ENCODE measurements around the gene COX4I1. TPM values are rescaled to one million over a fixed set of nuclear protein-coding genes. Genes with fewer than 3 reads are reported as not detected.

The COX4I1 gene
- total RNA-seq, 1 donor from 2014 or later, result 148 TPM

GRCh38 chr16:85840801-85841200 is 41.3 kb downstream of the COX4I1 start:
- Histone ChIP-seq H3K27me3 (no peaks in the 10 kb centered on the region), H3K27ac (no peak overlapping the region), H3K36me3 (no peaks in the 10 kb centered on the region), H3K4me3 (no peak overlapping the region), H3K4me1 (no peaks in the 10 kb centered on the region), H3K9me3 (no peaks in the 10 kb centered on the region)
- no peak for TF ChIP-seq CTCF (IDR thresholded peaks at IDR 0.05)
- no peak for DNase-seq (ENCODE audit: low spot score in 2 of 2)
- intact Hi-C loops (cut with DNase I), result no loop called here

GRCh38 chr16:85842435-85842834 is 42.9 kb downstream of the COX4I1 start:
- H3K27me3 ChIP-seq, result no peaks in the 10 kb centered on the region
- H3K4me1 ChIP-seq, result no peaks in the 10 kb centered on the region
- no peaks in the 10 kb centered on the region for H3K9me3 ChIP-seq
- no peak for TF ChIP-seq CTCF (IDR thresholded peaks at IDR 0.05)
- no peaks in the 10 kb centered on the region for H3K36me3 ChIP-seq
- intact Hi-C loops (cut with DNase I), result no loop called here
- no peak overlapping the region for H3K4me3 ChIP-seq
- no peak for DNase-seq (ENCODE audit: low spot score in 2 of 2)
- H3K27ac ChIP-seq, result no peak overlapping the region

GRCh38 chr16:85842848-85843247 is 43.4 kb downstream of the COX4I1 start:
- intact Hi-C loops (cut with DNase I), result no loop called here
- Histone ChIP-seq H3K4me3 (no peak overlapping the region), H3K27ac (no peak overlapping the region), H3K4me1 (no peaks in the 10 kb centered on the region), H3K9me3 (no peaks in the 10 kb centered on the region), H3K36me3 (no peaks in the 10 kb centered on the region), H3K27me3 (no peaks in the 10 kb centered on the region)
- no peak for TF ChIP-seq CTCF (IDR thresholded peaks at IDR 0.05)
- no peak for DNase-seq (ENCODE audit: low spot score in 2 of 2)

- no peaks in the 10 kb centered on the region for H3K27me3 ChIP-seq
- H3K36me3 ChIP-seq, result no peaks in the 10 kb centered on the region
Observed at GRCh38 chr16:85843471-85844168, 44.1 kb downstream of the COX4I1 start.

GRCh38 chr16:85844169-85844481 is 44.6 kb downstream of the COX4I1 start:
- TF ChIP-seq CTCF (IDR thresholded peaks at IDR 0.05), result no peak
- H3K27me3 ChIP-seq, result no peaks in the 10 kb centered on the region
- intact Hi-C loops (cut with DNase I), result no loop called here
- no peak overlapping the region for H3K27ac ChIP-seq
- H3K4me3 ChIP-seq, result no peak overlapping the region
- no peaks in the 10 kb centered on the region for H3K9me3 ChIP-seq
- DNase-seq (ENCODE audit: low spot score in 2 of 2), result no peak
- H3K36me3 ChIP-seq, result no peaks in the 10 kb centered on the region
- no peaks in the 10 kb centered on the region for H3K4me1 ChIP-seq

More at GRCh38 chr16:85843471-85844168, 44.1 kb downstream of the COX4I1 start:
- Histone ChIP-seq H3K4me1 (no peaks in the 10 kb centered on the region), H3K4me3 (no peak overlapping the region), H3K9me3 (no peaks in the 10 kb centered on the region), H3K27ac (no peak overlapping the region)
- no peak for TF ChIP-seq CTCF (IDR thresholded peaks at IDR 0.05)
- intact Hi-C loops (cut with DNase I), result no loop called here
- no peak for DNase-seq (ENCODE audit: low spot score in 2 of 2)

- Histone ChIP-seq H3K9me3 (no peaks in the 10 kb centered on the region), H3K4me3 (no peak overlapping the region), H3K4me1 (no peaks in the 10 kb centered on the region), H3K27ac (no peak overlapping the region), H3K36me3 (no peaks in the 10 kb centered on the region), H3K27me3 (no peaks in the 10 kb centered on the region)
- no peak for DNase-seq (ENCODE audit: low spot score in 2 of 2)
- no peak for TF ChIP-seq CTCF (IDR thresholded peaks at IDR 0.05)
- intact Hi-C loops (cut with DNase I), result no loop called here
Observed at GRCh38 chr16:85844786-85845185, 45.3 kb downstream of the COX4I1 start.

Measured in ascending aorta (tissue), 2 donors.